Measurements from ENCODE around the gene NHSL2.

DNA sequence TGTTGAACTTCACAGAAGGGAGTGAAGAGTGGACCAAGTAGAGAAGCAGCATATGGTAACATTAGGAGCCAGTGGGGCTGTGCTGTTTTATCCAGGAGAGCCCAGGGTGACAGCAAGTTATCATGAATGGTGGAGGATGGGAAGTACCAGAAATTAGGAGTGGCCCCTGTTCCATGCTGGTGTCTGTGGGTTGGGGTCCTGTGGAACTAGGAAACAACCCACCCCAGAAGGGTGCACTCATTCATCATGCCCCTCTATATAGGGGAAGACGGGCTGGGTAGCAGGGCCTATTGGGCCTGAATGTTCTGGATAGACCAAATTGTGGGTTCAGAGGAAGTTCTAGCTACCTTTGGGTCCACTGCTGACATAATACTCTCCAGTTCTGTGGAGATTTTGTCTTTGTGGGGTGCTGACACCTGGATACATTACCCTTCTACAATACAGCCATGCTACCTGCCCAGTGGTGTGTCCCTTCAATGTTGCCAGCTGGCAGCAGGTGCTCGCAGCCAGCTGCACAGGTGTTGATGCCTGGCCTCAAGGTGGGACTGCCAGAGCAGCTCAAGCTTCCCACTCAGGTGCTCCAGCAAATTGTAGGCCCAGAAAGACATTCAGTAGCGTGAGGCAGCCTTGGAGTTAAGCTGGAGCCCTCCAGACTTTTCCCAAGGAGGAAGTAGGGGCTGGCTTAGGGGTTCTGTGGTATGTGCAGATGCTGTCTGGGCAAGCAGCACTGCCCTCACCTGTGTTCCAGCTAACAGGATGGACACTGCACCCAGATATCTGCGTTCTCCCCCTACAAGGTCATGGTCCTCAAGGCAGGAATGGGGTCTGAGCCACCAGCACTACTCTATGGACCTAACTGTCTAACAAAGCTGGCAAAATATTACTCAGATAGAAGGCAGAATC, 106.5 kb downstream of the NHSL2 start:
- TF ChIP-seq, protein P1, sequence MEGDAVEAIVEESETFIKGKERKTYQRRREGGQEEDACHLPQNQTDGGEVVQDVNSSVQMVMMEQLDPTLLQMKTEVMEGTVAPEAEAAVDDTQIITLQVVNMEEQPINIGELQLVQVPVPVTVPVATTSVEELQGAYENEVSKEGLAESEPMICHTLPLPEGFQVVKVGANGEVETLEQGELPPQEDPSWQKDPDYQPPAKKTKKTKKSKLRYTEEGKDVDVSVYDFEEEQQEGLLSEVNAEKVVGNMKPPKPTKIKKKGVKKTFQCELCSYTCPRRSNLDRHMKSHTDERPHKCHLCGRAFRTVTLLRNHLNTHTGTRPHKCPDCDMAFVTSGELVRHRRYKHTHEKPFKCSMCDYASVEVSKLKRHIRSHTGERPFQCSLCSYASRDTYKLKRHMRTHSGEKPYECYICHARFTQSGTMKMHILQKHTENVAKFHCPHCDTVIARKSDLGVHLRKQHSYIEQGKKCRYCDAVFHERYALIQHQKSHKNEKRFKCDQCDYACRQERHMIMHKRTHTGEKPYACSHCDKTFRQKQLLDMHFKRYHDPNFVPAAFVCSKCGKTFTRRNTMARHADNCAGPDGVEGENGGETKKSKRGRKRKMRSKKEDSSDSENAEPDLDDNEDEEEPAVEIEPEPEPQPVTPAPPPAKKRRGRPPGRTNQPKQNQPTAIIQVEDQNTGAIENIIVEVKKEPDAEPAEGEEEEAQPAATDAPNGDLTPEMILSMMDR (IDR thresholded peaks at IDR 0.05; ENCODE audit: insufficient read depth, low read depth, low read length): no peak
- no peak for TF ChIP-seq EZH2 (IDR thresholded peaks at IDR 0.05; ENCODE audit: insufficient read depth, low read length)
